A549 (cell line): ENCODE results near the gene TMSB4X. TPM values are rescaled to one million over a fixed set of nuclear protein-coding genes. Genes with fewer than 3 reads are reported as not detected.
A peak's percentile ranks its signal among the peaks of the same experiment; 100 is the strongest.

Experiments
- ATAC-seq, 2 experiments: fragments of 200-7000 bp in 1 of 2; fragments of >200 bp in 1 of 2; cut with Nextera tagmentation in 1 of 2; cut with Tn5 transposase in 1 of 2; 3 replicates each; pipeline versions ENCODE4 v1.8.0 to v1.9.1; 2018 to 2020; ENCODE audit warnings: mild to moderate bottlenecking in 1 of 2, moderate library complexity in 1 of 2
- CTCF ChIA-PET: fragments of 300-600 bp; sonication (Branson Sonifier 250); formaldehyde crosslinking; extraction: SDS; loops from one replicate; lab custom pipeline; 2021; ENCODE audit warnings: antibody characterized with exemption, inconsistent platforms; lab: Yijun Ruan, JAX
- POLR2A ChIA-PET: fragments of 350-600 bp; formaldehyde crosslinking; extraction: SDS; loops from one replicate; lab custom pipeline; 2021; ENCODE audit warnings: antibody characterized with exemption, inconsistent platforms; lab: Yijun Ruan, JAX
- DNase-seq, 2 experiments: peaks; one replicate each; pipeline versions ENCODE4 v3.0.0 to v3.0.0-alpha.2; 2011 to 2016; ENCODE audit warnings: low read depth in 1 of 2, low spot score in 1 of 2
- FAIRE-seq: peaks from 2 replicates; lab custom pipeline; 2011; peaks lifted over from hg19 to GRCh38; lab: Jason Lieb, UNC
- H3K27ac ChIP-seq, 2 experiments: fragments of >200 bp; sonication (Bioruptor Twin); formaldehyde crosslinking; 3 replicates each; pipeline ENCODE4 v1.5.1; 2016 to 2017
- H3K4me1 ChIP-seq: fragments of >200 bp; sonication (Bioruptor Twin); formaldehyde crosslinking; 3 replicates; pipeline ENCODE4 v1.6.1; 2016
- H3K4me2 ChIP-seq: fragments of >200 bp; sonication (Bioruptor Twin); formaldehyde crosslinking; 3 replicates; pipeline ENCODE4 v1.6.1; 2016
- H3K4me3 ChIP-seq: fragments of >200 bp; sonication (Bioruptor Twin); formaldehyde crosslinking; 3 replicates; pipeline ENCODE4 v1.5.1; 2016
- H3K9me3 ChIP-seq: fragments of >200 bp; sonication (Bioruptor Twin); formaldehyde crosslinking; 3 replicates; pipeline ENCODE4 v1.6.1; 2016
- CEBPB ChIP-seq, 2 experiments: fragments of >200 bp in 1 of 2; sonication (Bioruptor Twin) in 1 of 2; formaldehyde crosslinking in 1 of 2; IDR thresholded peaks; 2 replicates each; pipeline ENCODE4 v1.6.1; 2012 to 2016
- CHD2 ChIP-seq: fragments of 150-350 bp; IDR thresholded peaks from 2 replicates; pipeline ENCODE4 v1.6.1; 2014; ENCODE audit warnings: low read length; ENCODE audit not compliant: partially characterized antibody
- EP300 ChIP-seq, 2 experiments: fragments of >200 bp; sonication (Bioruptor Twin); formaldehyde crosslinking; IDR thresholded peaks; 2 replicates in 1 of 2; 3 replicates in 1 of 2; pipeline ENCODE4 v1.6.1; 2016 to 2017
- ESRRA ChIP-seq: fragments of 150-350 bp; IDR thresholded peaks from 2 replicates; pipeline ENCODE4 v1.6.1; 2014; ENCODE audit warnings: mild to moderate bottlenecking, low read length, borderline replicate concordance
- FOSL2 ChIP-seq, 2 experiments: fragments of 450-650 bp in 1 of 2; fragments of >200 bp in 1 of 2; sonication (Bioruptor Twin) in 1 of 2; formaldehyde crosslinking; IDR thresholded peaks; 2 replicates each; pipeline versions ENCODE4 v1.5.0 to v1.6.1; 2016 to 2020; ENCODE audit warnings: mild to moderate bottlenecking in 1 of 2, moderate library complexity in 1 of 2
- HDAC2 ChIP-seq: fragments of 200-600 bp; sonication (generic); IDR thresholded peaks from 2 replicates; pipeline ENCODE4 v1.6.1; 2016
- HOXA7 ChIP-seq: fragments of 250-450 bp; sonication (Bioruptor Pico); IDR thresholded peaks from 2 replicates; pipeline ENCODE4 v1.5.0; 2020; ENCODE audit warnings: mild to moderate bottlenecking, moderate library complexity
- HOXB13 ChIP-seq: fragments of 250-450 bp; sonication (Bioruptor Pico); IDR thresholded peaks from 2 replicates; pipeline ENCODE4 v1.5.0; 2020; ENCODE audit warnings: low read depth, mild to moderate bottlenecking, moderate library complexity
- JUNB ChIP-seq: fragments of >200 bp; sonication (Bioruptor Twin); formaldehyde crosslinking; IDR thresholded peaks from 2 replicates; pipeline ENCODE4 v1.6.1; 2016
- KDM1A ChIP-seq: fragments of 200-600 bp; sonication (generic); IDR thresholded peaks from 2 replicates; pipeline ENCODE4 v1.6.1; 2016; ENCODE audit warnings: low read depth, mild to moderate bottlenecking
- KDM5A ChIP-seq: fragments of 200-600 bp; sonication (generic); IDR thresholded peaks from 2 replicates; pipeline ENCODE4 v1.6.1; 2016; ENCODE audit warnings: antibody characterized with exemption, mild to moderate bottlenecking
- MAX ChIP-seq: IDR thresholded peaks from 2 replicates; pipeline ENCODE4 v1.6.1; 2012
- NR3C1 ChIP-seq: fragments of >200 bp; sonication (Bioruptor Twin); formaldehyde crosslinking; IDR thresholded peaks from 3 replicates; pipeline ENCODE4 v1.6.1; 2017
- PBX3 ChIP-seq: IDR thresholded peaks from 2 replicates; pipeline ENCODE4 v1.6.1; 2012
- PHF8 ChIP-seq: fragments of 200-600 bp; sonication (generic); IDR thresholded peaks from 2 replicates; pipeline ENCODE4 v1.6.1; 2016; ENCODE audit warnings: low read depth, mild to moderate bottlenecking, antibody characterized with exemption, moderate library complexity, borderline replicate concordance
- POLR2A ChIP-seq: IDR thresholded peaks from 2 replicates; pipeline ENCODE4 v1.6.1; 2012; ENCODE audit warnings: mild to moderate bottlenecking, low read length
- POLR2AphosphoS2 ChIP-seq: conservative IDR thresholded peaks from 2 replicates; pipeline ENCODE4 v1.6.1; 2012; ENCODE audit warnings: low read length, improper control_type of control experiment, inconsistent platforms
- RAD21 ChIP-seq, 2 experiments: fragments of >200 bp in 1 of 2; sonication (Bioruptor Twin) in 1 of 2; formaldehyde crosslinking in 1 of 2; IDR thresholded peaks in 1 of 2; conservative IDR thresholded peaks in 1 of 2; 2 replicates in 1 of 2; 3 replicates in 1 of 2; pipeline ENCODE4 v1.6.1; 2012 to 2018; ENCODE audit warnings: inconsistent platforms in 1 of 2
- RCOR1 ChIP-seq: fragments of 150-350 bp; IDR thresholded peaks from 2 replicates; pipeline ENCODE4 v1.6.1; 2014; ENCODE audit warnings: antibody characterized with exemption, low read length, low read depth
- REST ChIP-seq: fragments of 200-600 bp; sonication (generic); IDR thresholded peaks from 2 replicates; pipeline ENCODE4 v1.6.1; 2016; ENCODE audit warnings: antibody characterized with exemption, mild to moderate bottlenecking, moderate library complexity
- RFX5 ChIP-seq: fragments of 450-650 bp; IDR thresholded peaks from 2 replicates; pipeline ENCODE4 v1.7.1; 2014; ENCODE audit warnings: antibody characterized with exemption, mild to moderate bottlenecking, moderate library complexity
- TP53 ChIP-seq: fragments of 250-450 bp; sonication (Bioruptor Pico); IDR thresholded peaks from 2 replicates; pipeline ENCODE4 v1.5.0; 2021; ENCODE audit warnings: mild to moderate bottlenecking, moderate library complexity
- ZFP36 ChIP-seq: fragments of 450-650 bp; IDR thresholded peaks from 2 replicates; pipeline ENCODE4 v1.6.1; 2014; ENCODE audit warnings: borderline replicate concordance; ENCODE audit not compliant: partially characterized antibody
- ZNF302 ChIP-seq: fragments of 250-450 bp; sonication (Bioruptor Pico); IDR thresholded peaks from 2 replicates; pipeline ENCODE4 v1.9.0; 2021; ENCODE audit warnings: inconsistent platforms, mild to moderate bottlenecking, moderate library complexity
- WGBS: methylation state at CpG from one replicate; pipeline ENCODE4 v1.1.6; 2017; ENCODE audit errors: missing lambda C conversion rate; 5-methylcytosine and 5-hydroxymethylcytosine counted together
- polyA plus RNA-seq, 4 experiments: library from polyadenylated mRNA; depleted of rRNA in 3 of 4; stranded (reverse); fragments of >200 nt; fragmentation: RNase III in 1 of 4; extraction: RNeasy Plus Mini Kit Qiagen cat#74134 plus additional on column Dnase treatment in 1 of 4; gene quantifications; 2 replicates in 3 of 4; 3 replicates in 1 of 4; pipeline ENCODE4 v1.2.3, GENCODE V29; 2011 to 2017

The TMSB4X gene
- polyA plus RNA-seq, 2 of the 4 experiments (the other 2 are of a cell fraction) = 3,130 to 7,447 TPM

- TF ChIP-seq REST (peak; percentile 29; the same call in 1 of the 2 replicates), PBX3 (peak; percentile 55; the same call in 1 of the 2 replicates), HOXB13 (CRISPR knock-in tag) (no peak), TP53 (peak; percentile 78; the same call in 1 of the 2 replicates), ESRRA (no peak), POLR2AphosphoS2 (no peak; the same call in 1 of the 2 replicates)
These were observed at the start of gene TMSB4X (continued) for GRCh38 chrX:12974796-12975669.

- Histone ChIP-seq H3K4me3 (no peak overlapping the region), H3K27ac (no peak overlapping the region), H3K4me1 (no peaks in the 10 kb centered on the region), H3K4me2 (no peak overlapping the region), H3K9me3 (no peaks in the 10 kb centered on the region)
- CTCF ChIA-PET = interaction anchor here (1.4 to 2.5 kb wide), 2 partner anchors 17 to 716 kb away, joined by 4 to 7 read pairs; no protein-coding TSS in a partner anchor
- FAIRE-seq (no peak), ATAC-seq (no peak), DNase-seq (no peak)
- no peak for TF ChIP-seq ZFP36
- TF ChIP-seq EP300 (IDR thresholded peaks at IDR 0.05) = no peak
- no peak for TF ChIP-seq KDM1A
- TF ChIP-seq RCOR1 = no peak
- no peak for TF ChIP-seq NR3C1
- TF ChIP-seq HDAC2 = no peak
- TF ChIP-seq KDM5A = no peak
- TF ChIP-seq RFX5 = no peak
- no peak for TF ChIP-seq MAX
- TF ChIP-seq CHD2 = no peak
- TF ChIP-seq PHF8 = no peak
- TF ChIP-seq HOXA7 (CRISPR knock-in tag) = no peak
- no peak for TF ChIP-seq ZNF302 (CRISPR knock-in tag)
- TF ChIP-seq JUNB = no peak
- no peak for TF ChIP-seq CEBPB (IDR thresholded peaks at IDR 0.05)
- no peak for TF ChIP-seq REST
- no peak for TF ChIP-seq FOSL2 (IDR thresholded peaks at IDR 0.05)
- no peak for TF ChIP-seq FOSL2 (CRISPR knock-in tag; IDR thresholded peaks at IDR 0.05)
- no peak for TF ChIP-seq POLR2A
- TF ChIP-seq RAD21 (conservative IDR thresholded peaks at IDR 0.05 in 1 of 2, IDR thresholded peaks at IDR 0.05 in 1 of 2) = no peak
- POLR2A ChIA-PET = no interaction called here
- WGBS = 38% methylated on average over 4 of the region's 4 CpGs
These were observed 45.2 kb upstream of the TMSB4X start for GRCh38 chrX:12929701-12930100.
